GM12878 (cell line): ENCODE data around the gene PMP22.

Source experiments
- CHD4 ChIP-seq: fragments of 200-600 bp; sonication (generic); IDR thresholded peaks from 2 replicates; pipeline ENCODE4 v1.6.1; 2016; ENCODE audit warnings: mild to moderate bottlenecking
- CTCF ChIP-seq, 3 experiments: IDR thresholded peaks in 2 of 3; conservative IDR thresholded peaks in 1 of 3; 2 replicates each; pipeline ENCODE4 v1.5.1; 2011; ENCODE audit warnings: low read depth in 3 of 3, low read length in 3 of 3, mild to moderate bottlenecking in 3 of 3, control low read depth in 2 of 3, moderate library complexity in 2 of 3, inconsistent platforms in 1 of 3, mixed read lengths in 1 of 3; ENCODE audit not compliant: control insufficient read depth in 2 of 3, insufficient read depth in 1 of 3; ENCODE audit errors: extremely low read depth in 1 of 3
- EZH2 ChIP-seq: IDR thresholded peaks from 2 replicates; pipeline ENCODE4 v1.6.1; 2012; ENCODE audit warnings: low read depth, mild to moderate bottlenecking, control low read depth, inconsistent platforms, low read length, borderline replicate concordance; ENCODE audit not compliant: control insufficient read depth
- FOS ChIP-seq: IDR thresholded peaks from 3 replicates; pipeline ENCODE4 v1.6.1; 2011; ENCODE audit warnings: borderline replicate concordance; ENCODE audit not compliant: insufficient read length; ENCODE audit errors: extremely low read depth
- HCFC1 ChIP-seq: fragments of 150-350 bp; IDR thresholded peaks from 2 replicates; pipeline ENCODE4 v1.6.1; 2014; ENCODE audit warnings: low read length
- RAD21 ChIP-seq: IDR thresholded peaks from 2 replicates; pipeline ENCODE4 v1.6.1; 2011; ENCODE audit warnings: mild to moderate bottlenecking, low read depth, low read length, moderate library complexity; ENCODE audit not compliant: insufficient read depth
- SIN3A ChIP-seq: IDR thresholded peaks from 2 replicates; pipeline ENCODE4 v1.6.1; 2012; ENCODE audit warnings: low read depth, low read length, improper control_type of control experiment
- TAF1 ChIP-seq: IDR thresholded peaks from 2 replicates; pipeline ENCODE4 v1.6.1; 2011; ENCODE audit warnings: mild to moderate bottlenecking, low read depth, low read length, borderline replicate concordance
- TF ChIP-seq, protein P1 (sequence below): IDR thresholded peaks from 2 replicates; pipeline ENCODE4 v1.6.1; 2011; ENCODE audit warnings: low read depth, mild to moderate bottlenecking, low read length, moderate library complexity, borderline replicate concordance; ENCODE audit errors: extremely low read depth

DNA sequence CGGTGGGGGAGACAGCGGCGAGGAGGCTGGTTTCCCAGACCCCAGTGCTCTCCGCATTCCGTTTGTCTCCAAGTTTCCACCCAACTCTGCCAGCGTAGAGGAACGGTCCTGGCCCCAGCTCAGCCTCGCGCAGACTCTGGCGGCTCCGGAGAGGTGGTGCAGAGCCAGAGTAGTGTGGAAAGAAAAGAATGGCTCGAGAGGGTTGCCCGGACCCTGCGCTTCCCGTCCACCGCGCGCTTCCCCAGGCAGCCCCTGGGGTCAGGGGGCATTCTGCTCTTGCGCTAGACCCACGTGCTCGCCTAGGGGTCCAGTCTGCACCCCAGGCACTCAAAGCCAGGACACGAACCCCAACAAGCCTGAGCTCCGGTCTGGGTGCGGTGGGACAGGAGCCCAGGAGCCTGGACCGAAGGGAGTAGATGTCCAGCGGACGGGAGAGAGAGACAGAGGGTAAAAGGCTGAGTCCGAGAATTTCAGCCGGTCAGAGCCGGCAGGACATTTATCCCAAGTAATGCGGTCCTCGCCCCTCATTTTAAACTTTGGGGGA, 3.8 kb downstream of the PMP22 start:
- TF ChIP-seq CHD4 (no peak), SIN3A (no peak), TAF1 (no peak), FOS (no peak), HCFC1 (no peak), CTCF (IDR thresholded peaks at IDR 0.05 in 2 of 3, conservative IDR thresholded peaks at IDR 0.05 in 1 of 3; ENCODE audit: control insufficient read depth in 2 of 3, extremely low read depth in 1 of 3, insufficient read depth in 1 of 3, low read depth in 3 of 3, low read length in 3 of 3) (no peak), RAD21 (no peak), EZH2 (no peak)
- TF ChIP-seq, protein P1, sequence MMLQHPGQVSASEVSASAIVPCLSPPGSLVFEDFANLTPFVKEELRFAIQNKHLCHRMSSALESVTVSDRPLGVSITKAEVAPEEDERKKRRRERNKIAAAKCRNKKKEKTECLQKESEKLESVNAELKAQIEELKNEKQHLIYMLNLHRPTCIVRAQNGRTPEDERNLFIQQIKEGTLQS: no peak
